Mesodermal cell (in vitro differentiated cells): Measurements from ENCODE around the gene UBA52.
A peak's percentile ranks its signal among the peaks of the same experiment; 100 is the strongest.
"Not testable (repeated sequence)": the region's sequence is repeated elsewhere in the genome, so short reads cannot be mapped to it uniquely, and the experiment has no call there.

ENCODE experiments used
- H3K27ac ChIP-seq: 2 replicates; pipeline ENCODE4 v1.7.0; 2013; ENCODE audit warnings: mild to moderate bottlenecking, low read depth, low read length, moderate library complexity; ENCODE audit not compliant: severe bottlenecking
- H3K36me3 ChIP-seq: 2 replicates; pipeline ENCODE4 v1.7.1; 2013; ENCODE audit warnings: mild to moderate bottlenecking, low read length, moderate library complexity; ENCODE audit not compliant: control insufficient read depth, insufficient read depth
- H3K4me1 ChIP-seq: one replicate; pipeline ENCODE4 v1.7.1; 2013; ENCODE audit warnings: mild to moderate bottlenecking, low read length; ENCODE audit not compliant: insufficient read depth, control insufficient read depth, poor library complexity, severe bottlenecking
- H3K4me3 ChIP-seq: 2 replicates; pipeline ENCODE4 v1.7.0; 2013; ENCODE audit warnings: low read length, control low read depth, mild to moderate bottlenecking; ENCODE audit not compliant: insufficient read depth, poor library complexity, severe bottlenecking; ENCODE audit errors: extremely low read depth
- H3K9me3 ChIP-seq: 2 replicates; pipeline ENCODE4 v1.7.1; 2013; ENCODE audit warnings: mild to moderate bottlenecking, low read length, moderate library complexity; ENCODE audit not compliant: control insufficient read depth
- WGBS, 2 experiments: methylation state at CpG; one replicate each; pipeline ENCODE4 v1.1.5; 2013; ENCODE audit warnings: missing lambda C conversion rate in 2 of 2; ENCODE audit not compliant: insufficient coverage in 2 of 2; 5-methylcytosine and 5-hydroxymethylcytosine counted together

UBA52 gene

DNA sequence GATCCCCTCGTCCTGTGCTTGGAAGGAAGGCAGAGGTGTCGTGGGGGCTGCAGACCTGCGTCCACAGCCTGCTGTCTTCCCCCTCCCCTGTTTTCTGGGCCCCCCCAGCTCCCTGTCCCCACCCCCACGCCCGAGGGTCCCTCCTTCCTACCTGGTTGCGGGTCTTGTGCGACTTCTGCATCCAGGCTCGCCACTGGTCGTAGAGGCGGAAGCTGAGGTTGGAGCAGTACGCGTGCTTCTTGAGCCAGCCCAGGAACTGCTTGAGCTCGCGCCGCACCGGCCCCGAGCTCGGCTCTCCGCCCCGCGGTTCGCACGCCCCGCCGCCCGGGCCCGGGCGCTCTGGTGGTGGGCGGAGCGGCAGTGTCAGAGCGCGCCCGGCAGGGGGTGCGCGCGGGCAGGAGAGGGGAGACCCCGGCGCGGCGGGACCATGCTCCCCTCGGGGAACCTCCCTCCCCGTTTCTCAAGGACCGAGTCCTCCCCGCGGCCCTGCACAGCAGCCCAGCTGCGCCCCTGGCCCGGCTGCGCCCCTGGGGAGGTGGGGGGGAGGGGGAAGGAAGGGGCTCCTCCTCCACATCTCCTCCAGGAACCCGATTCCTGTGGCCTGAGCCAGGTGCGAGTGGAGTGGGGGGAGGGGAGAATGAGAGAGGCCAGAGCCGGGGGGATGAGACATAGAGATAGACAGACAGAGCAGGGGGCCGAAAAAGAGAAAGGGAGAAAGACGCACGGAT, 22.6 kb downstream of the UBA52 start:
- Histone ChIP-seq H3K9me3 (no peaks in the 10 kb centered on the region), H3K36me3 (no peaks in the 10 kb centered on the region), H3K4me1 (no peaks in the 10 kb centered on the region), H3K27ac (no peak overlapping the region), H3K4me3 (peak overlapping the region; percentile 28)
- WGBS, 2 experiments, result 4% methylated on average over 19 to 23 of the region's 54 CpGs

DNA sequence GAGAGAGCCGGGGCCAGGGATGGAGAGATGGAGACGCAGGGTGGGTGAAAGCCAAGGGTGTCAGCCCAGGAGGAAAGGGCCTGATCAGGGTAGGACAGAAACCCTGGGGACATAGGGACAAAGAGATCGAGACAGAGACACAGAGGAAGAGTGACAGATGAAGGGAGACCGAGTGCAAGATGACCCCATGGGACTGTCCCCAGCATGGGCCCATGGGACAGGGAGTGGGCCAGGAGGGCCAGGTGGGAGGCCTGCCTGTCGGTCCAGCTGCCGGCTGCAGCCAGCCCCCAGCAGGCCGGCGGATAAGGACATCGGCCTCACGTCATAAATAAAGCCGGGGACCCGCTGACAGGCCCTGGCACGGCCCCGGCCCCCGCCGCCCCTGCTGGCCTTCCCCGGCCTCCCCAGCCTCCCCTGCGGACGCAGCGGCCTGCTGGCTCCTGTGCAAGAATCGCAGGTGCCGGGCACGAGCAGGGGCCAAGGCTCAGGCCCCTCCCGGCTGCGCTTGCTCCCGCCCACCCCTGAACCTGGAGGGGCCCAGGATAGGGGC, 23.2 kb downstream of the UBA52 start:
- Histone ChIP-seq H3K9me3 (no peaks in the 10 kb centered on the region), H3K4me1 (no peaks in the 10 kb centered on the region), H3K4me3 (peak overlapping the region; percentile 28), H3K36me3 (no peaks in the 10 kb centered on the region), H3K27ac (no peak overlapping the region)
- WGBS, 2 experiments, result 51 to 53% methylated on average over 16 to 25 of the region's 26 CpGs

DNA sequence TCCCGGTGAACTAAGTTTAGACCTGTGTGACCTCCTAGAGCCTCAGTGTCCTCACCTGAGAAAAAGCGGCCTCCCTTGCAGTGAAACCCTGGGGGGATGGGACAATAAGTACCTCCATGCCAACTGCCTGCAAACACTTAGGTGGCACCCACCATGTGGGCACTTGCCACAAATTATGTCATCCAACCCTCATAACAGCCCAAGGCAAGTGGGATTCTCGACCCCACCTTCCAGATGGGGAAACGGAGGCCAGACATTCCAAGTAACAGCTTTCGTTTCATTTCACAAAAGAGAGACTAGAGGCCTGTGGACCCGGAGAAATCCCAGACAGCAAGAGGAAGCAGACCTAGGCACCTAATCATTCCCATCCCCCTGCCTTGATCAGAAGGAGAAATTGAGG, 23.8 kb downstream of the UBA52 start:
- Histone ChIP-seq H3K4me1 (no peaks in the 10 kb centered on the region), H3K36me3 (no peaks in the 10 kb centered on the region), H3K4me3 (no peak overlapping the region), H3K27ac (no peak overlapping the region), H3K9me3 (no peaks in the 10 kb centered on the region)
- 90 to 91% methylated on average over 4 to 6 of the region's 6 CpGs for WGBS, 2 experiments

DNA sequence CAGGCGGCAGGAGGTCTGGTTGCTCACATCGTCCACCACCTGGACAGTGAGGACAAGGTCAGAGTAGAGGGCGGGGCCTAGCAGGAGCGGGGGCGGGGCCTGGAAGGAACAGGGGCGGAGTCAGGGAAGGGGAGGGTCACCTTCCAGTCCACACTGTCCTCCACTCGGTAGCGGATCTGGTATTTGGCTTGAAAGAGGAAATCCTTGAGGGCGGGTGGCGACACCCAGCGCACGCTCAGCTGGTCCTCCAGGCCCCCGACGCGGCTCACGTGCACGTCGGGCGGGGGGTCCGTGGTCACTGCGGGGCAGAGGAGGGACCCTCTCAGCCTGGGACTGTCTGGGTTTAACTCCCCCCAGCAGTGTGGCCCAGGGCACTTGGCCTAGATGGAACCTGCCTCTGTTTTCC, 25.1 kb downstream of the UBA52 start:
- no peak overlapping the region for H3K4me3 ChIP-seq
- no peaks in the 10 kb centered on the region for H3K9me3 ChIP-seq
- 83 to 85% methylated on average over 17 to 20 of the region's 21 CpGs for WGBS, 2 experiments
- H3K36me3 ChIP-seq, result no peaks in the 10 kb centered on the region
- H3K4me1 ChIP-seq, result no peaks in the 10 kb centered on the region
- no peak overlapping the region for H3K27ac ChIP-seq

DNA sequence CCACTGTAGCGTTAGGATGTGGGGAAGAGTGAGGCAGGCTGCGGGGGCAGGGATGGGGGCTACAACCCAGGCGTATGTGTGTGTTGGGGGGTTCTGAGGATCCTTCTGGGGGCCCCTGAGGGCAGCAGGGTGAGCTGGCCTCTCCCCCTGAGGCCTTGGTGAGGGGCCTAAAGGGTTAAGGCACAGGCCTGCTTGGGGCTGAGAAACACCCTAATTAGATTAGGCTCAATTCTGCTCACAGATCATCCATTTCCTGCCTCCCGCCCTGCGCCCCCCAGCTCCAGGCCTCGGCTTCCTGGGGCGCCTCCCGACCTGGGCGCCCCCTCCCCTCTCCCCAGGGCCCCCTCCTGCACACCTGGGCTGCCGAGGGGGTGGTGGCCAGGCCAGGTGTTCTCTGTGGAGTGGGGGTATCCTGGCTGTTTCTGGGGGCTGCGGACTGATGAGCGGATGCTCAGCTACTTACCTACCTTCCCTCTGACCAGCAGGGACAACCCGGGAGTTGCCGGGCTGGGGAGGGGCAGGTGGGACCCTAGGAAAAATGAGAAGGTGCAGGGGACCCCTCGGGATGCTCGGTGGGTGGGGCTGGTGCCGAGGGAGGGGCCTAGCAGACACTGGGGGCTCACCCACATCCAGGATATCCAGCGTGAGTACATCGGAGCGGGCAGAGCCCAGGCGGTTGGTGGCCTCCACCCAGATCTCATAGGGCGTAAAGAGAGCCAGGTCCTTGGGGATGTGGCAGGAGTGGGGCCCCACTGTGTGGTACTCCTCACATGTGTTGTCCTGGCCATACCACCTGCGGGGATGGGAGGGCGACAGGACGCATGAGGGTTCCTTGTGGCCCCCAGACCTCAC, 26.4 kb downstream of the UBA52 start:
- Histone ChIP-seq H3K4me1 (no peaks in the 10 kb centered on the region), H3K36me3 (peaks cover 3% of the 10 kb centered on the region), H3K27ac (no peak overlapping the region), H3K4me3 (no peak overlapping the region), H3K9me3 (no peaks in the 10 kb centered on the region)
- WGBS, 2 experiments, result 73 to 84% methylated on average over 14 to 20 of the region's 25 CpGs

DNA sequence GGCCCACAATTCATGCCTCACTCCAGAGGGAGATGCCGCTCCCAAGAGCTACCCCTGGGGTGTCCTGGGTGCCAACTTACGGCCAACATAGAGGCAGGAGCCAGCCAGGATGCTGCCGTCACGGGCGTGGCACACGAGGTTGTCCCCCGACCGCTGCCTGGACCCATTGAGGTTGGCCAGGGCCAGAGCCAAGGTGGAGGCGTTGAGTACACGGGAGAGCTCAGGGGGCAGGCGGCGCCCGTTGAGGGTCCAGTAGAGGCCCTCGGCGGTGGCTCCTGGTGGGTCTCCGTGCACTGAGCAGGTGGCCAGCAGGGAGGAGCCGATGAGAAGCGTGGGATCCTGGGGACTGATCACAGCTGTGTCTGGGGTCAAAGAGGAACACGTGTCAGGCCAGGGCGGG, 27.8 kb downstream of the UBA52 start:
- peaks cover 3% of the 10 kb centered on the region for H3K36me3 ChIP-seq
- 94% methylated on average over 20 of the region's 20 CpGs for WGBS, 2 experiments
- H3K9me3 ChIP-seq, result no peaks in the 10 kb centered on the region
- H3K27ac ChIP-seq, result no peak overlapping the region
- no peak overlapping the region for H3K4me3 ChIP-seq
- peaks cover 9% of the 10 kb centered on the region for H3K4me1 ChIP-seq

DNA sequence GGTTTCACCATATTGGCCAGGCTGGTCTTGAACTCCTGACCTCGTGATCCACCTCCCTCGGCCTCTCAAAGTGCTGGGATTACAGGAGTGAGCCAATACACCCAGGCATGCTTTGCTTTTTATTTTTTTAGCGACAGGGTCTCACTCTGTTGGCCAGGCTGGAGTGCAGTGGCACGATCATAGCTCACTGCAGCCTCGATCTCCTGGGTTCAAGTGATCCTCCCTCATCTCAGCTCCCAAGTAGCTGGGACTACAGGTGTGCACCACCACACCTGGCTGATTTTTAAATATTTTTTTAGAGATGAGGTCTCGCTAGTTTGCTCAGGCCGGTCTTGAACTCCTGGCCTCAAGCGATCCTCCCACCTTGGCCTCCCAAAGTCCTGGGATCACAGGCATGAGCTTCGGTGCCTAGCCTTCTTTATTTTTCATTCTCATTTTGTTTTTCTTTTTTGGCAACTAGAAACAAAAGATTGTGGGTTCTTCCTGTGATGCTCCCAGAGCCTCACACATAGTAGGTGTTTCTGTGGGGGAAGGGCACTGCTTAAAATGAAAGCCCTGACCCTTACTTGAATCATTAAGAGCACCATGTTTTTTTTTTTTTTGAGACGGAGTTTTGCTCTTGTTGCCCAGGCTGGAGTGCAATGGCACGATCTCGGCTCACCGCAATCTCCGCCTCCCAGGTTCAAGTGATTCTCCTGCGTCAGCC, 29.2 kb downstream of the UBA52 start:
- H3K9me3 ChIP-seq, H3K36me3 ChIP-seq, H3K4me3 ChIP-seq, H3K27ac ChIP-seq: not testable (repeated sequence)
- WGBS, 2 experiments, result 93 to 97% methylated on average over 9 to 13 of the region's 15 CpGs
- H3K4me1 ChIP-seq, result peaks cover 21% of the 10 kb centered on the region

DNA sequence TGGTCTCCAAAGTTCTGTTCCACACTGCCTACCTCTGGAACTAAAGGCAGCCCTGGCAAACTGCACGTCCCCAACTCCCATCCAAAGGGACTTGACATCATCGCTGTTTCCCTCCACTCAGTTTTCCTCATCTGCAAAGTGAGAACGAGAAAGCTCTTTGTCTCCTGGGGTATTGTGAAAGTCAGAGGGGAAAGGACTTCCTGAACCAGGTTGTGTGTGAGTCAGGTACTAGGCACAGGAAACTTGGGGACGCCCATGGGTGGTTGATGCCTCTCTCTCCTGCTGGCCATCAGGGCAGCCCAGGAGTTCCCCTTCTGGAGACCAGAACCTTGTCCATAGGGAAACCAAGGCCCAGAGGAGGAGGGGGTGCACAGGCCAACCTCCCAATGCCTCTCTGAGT, 30.2 kb downstream of the UBA52 start:
- Histone ChIP-seq H3K4me1 (peaks cover 21% of the 10 kb centered on the region), H3K4me3 (no peak overlapping the region), H3K36me3 (peaks cover 3% of the 10 kb centered on the region), H3K27ac (no peak overlapping the region), H3K9me3 (no peaks in the 10 kb centered on the region)
- 82 to 100% methylated on average over 1 to 2 of the region's 4 CpGs for WGBS, 2 experiments

DNA sequence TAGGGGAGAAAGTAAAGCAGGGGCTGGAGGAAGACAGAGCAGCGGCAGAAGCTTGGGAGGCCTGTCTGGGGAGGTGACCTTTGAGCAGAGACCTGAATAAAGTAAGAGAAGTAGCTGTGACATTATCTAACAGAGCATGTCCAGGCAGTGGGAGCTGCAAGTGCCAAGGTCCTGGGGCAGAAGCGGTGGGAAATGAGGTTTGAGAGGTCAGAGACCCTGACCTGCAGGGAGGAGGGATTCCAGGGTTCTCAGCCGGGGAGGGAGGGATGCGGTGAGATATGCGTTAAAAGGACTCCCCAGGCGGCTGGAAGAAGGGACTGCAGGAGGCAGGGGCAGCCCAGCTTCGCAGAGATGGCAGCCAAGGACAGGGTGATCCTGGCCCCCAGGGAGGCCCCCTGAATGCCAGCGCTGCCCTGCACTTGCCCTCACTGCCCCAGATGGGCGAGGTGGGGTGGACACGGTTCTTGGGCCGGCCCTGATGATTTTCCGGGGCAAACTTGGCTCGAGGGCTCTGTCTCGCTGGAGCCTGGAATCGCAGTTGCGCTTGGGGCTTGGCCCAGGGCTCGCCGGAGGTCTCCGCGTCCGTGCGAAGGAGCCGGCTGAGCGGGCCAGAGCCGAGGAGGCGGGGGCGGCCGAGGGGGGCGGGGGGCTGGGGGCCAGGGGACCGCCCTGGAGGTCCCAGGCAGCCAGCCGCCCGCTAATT, 31.7 kb downstream of the UBA52 start:
- Histone ChIP-seq H3K27ac (no peak overlapping the region), H3K9me3 (no peaks in the 10 kb centered on the region), H3K4me3 (no peak overlapping the region), H3K36me3 (peaks cover 3% of the 10 kb centered on the region), H3K4me1 (peaks cover 28% of the 10 kb centered on the region)
- WGBS, 2 experiments, result 10% methylated on average over 20 to 31 of the region's 32 CpGs
